GM21447 (cell line): ENCODE results near the gene SYT11.
A peak's percentile ranks its signal among the peaks of the same experiment; 100 is the strongest.
"Not testable (repeated sequence)": the region's sequence is repeated elsewhere in the genome, so short reads cannot be mapped to it uniquely, and the experiment has no call there.

Experiments
- ATAC-seq: cut with Tn5 transposase; IDR thresholded peaks from one replicate; pipeline ENCODE4 v1.9.1; 2021; ENCODE audit not compliant: unreplicated experiment

Gene SYT11

GRCh38 chr1:155860970-155861510 lies 1.7 kb downstream of the SYT11 start:
- no peak for ATAC-seq

GRCh38 chr1:155861896-155862295 lies 2.5 kb downstream of the SYT11 start:
- no peak for ATAC-seq

GRCh38 chr1:155864393-155864792 lies 5.0 kb downstream of the SYT11 start:
- no peak for ATAC-seq

GRCh38 chr1:155867766-155868165 lies 8.4 kb downstream of the SYT11 start:
- no peak for ATAC-seq

GRCh38 chr1:155871390-155871789 lies 12.0 kb downstream of the SYT11 start:
- ATAC-seq, result no peak

- ATAC-seq, result no peak
Measured at GRCh38 chr1:155872527-155872926, 13.2 kb downstream of the SYT11 start.

- no peak for ATAC-seq
Measured at GRCh38 chr1:155873860-155874259, 14.5 kb downstream of the SYT11 start.

- ATAC-seq, result no peak
Measured at GRCh38 chr1:155877945-155878344, 18.6 kb downstream of the SYT11 start.

GRCh38 chr1:155880251-155880650 lies 20.9 kb downstream of the SYT11 start:
- ATAC-seq, result no peak

- ATAC-seq, result no peak
Measured at GRCh38 chr1:155880950-155881349, 21.6 kb downstream of the SYT11 start.

- ATAC-seq, result peak; percentile 60
Measured at GRCh38 chr1:155882235-155882634, 22.9 kb downstream of the SYT11 start.

GRCh38 chr1:155882766-155883165 lies 23.4 kb downstream of the SYT11 start:
- ATAC-seq, result no peak

GRCh38 chr1:155884031-155884960 lies 24.9 kb downstream of the SYT11 start:
- no peak for ATAC-seq

- no peak for ATAC-seq
Measured at GRCh38 chr1:155884982-155885381, 25.6 kb downstream of the SYT11 start.

GRCh38 chr1:155888481-155888880 lies 29.1 kb downstream of the SYT11 start:
- no peak for ATAC-seq

GRCh38 chr1:155889566-155889965 lies 30.2 kb downstream of the SYT11 start:
- no peak for ATAC-seq

- no peak for ATAC-seq
Measured at GRCh38 chr1:155890251-155890650, 30.9 kb downstream of the SYT11 start.

GRCh38 chr1:155892796-155893195 lies 33.4 kb downstream of the SYT11 start:
- ATAC-seq, result no peak

GRCh38 chr1:155893389-155894142 lies 34.2 kb downstream of the SYT11 start:
- no peak for ATAC-seq

- ATAC-seq, result not testable (repeated sequence)
Measured at GRCh38 chr1:155895617-155896016, 36.2 kb downstream of the SYT11 start.

- ATAC-seq, result not testable (repeated sequence)
Measured at GRCh38 chr1:155896476-155896875, 37.1 kb downstream of the SYT11 start.

GRCh38 chr1:155897746-155898145 lies 38.4 kb downstream of the SYT11 start:
- ATAC-seq, result no peak
